Measurements from ENCODE around the gene MTO1.
"Not testable (repeated sequence)": the region's sequence is repeated elsewhere in the genome, so short reads cannot be mapped to it uniquely, and the experiment has no call there.

The MTO1 gene

DNA sequence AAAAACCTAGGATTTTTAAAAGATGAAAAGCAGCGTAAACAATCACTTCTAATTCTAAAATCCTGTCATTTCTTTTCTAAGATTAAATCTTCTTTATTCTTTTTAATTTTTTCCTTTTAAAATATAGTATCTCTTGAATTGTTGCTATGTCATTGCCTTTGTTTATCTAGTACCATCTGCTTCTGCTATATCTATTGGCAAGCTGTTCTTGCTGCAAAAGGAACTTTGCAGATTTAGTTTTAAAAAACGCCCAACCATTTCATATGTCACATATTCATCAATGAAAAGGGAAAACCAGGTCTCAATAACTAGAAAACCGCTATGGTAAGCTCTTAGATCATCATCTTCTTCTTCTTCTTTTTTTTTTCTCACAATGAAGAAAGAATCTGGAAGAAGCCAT lies 70.8 kb downstream of the MTO1 start:
- no peak for DNase-seq

DNA sequence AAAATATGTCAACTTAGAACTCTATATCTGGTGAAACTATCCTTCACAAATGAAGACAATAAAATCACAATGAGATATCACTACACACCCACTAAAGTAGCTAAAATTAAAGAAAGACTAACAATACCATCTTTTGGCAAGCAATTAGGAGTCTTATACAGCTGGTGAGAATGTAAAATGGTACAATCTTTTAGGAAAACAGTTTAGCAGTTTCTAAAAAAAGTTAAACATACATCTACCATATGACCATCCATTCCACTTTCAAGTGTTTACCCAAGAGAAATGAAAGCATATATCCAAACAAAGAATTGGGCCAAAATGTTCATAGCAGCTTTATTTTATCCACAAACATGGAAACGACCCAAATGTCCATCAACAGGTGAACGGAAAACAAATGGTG lies 73.1 kb downstream of the MTO1 start:
- DNase-seq, result no peak

DNA sequence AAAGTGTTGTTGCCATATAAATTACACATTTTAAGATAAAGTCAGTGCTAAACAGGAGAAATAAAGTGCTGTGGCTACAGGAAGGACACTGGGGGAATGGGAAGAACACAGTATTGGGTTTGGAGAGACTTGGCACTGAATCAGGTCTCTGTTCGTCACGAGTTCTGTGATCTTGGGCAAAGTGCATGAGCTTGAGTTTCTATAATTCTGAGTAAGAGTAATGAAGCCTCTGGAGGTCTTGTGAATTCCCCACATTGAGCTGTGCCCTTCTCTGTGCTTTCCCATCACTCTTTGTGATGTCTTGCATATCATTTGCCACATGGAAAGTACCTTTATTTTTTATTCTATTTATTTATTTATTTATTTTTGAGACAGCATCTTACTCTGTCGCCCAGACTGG lies 76.1 kb downstream of the MTO1 start:
- DNase-seq, result no peak

DNA sequence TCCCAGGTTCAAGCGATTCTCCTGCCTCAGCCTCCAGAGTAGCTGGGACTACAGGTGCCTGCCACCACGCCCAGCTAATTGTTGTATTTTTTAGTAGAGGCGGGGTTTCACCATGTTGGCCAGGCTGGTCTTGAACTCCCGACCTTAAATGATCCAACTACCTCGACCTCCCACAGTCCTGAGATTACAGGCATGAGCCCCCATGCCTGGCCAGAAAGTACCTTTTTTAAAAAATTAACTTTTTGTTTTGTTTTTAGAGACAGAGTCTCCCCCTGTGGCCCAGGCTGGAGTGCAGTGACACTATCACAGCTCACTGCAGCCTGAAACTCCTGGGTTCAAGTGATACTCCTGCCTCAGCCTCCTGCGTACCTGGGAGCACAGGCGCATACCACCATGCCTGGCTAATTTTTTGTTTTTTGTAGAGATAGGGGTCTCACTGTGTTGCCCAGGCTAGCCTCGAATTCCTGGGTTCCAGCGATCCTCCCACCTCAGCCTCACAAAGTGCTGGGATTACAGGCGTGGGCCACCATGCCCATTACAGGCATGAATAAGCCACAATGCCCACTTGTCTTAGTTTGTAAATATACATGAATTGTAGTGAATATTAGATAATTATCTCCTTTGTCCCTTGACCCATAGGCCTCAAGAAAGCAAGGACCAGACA lies 76.7 kb downstream of the MTO1 start:
- DNase-seq, result no peak

DNA sequence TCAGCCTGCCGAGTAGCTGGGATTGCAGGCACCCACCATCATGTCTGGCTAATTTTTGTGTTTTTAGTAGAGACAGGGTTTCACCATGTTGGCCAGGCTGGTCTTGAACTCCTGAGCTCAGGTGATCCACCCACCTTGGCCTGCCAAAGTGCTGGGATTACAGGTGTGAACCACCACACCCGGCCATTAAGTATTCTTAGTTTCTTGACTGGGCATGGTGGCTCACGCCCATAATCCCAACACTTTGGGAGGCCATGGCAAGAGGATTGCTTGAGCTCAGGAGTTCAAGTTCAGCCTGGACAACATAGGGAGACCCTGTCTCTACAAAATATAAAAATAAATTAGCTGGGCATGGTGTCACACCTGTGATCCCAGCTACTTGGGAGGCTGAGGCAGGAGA lies 80.9 kb downstream of the MTO1 start:
- DNase-seq, result not testable (repeated sequence)

DNA sequence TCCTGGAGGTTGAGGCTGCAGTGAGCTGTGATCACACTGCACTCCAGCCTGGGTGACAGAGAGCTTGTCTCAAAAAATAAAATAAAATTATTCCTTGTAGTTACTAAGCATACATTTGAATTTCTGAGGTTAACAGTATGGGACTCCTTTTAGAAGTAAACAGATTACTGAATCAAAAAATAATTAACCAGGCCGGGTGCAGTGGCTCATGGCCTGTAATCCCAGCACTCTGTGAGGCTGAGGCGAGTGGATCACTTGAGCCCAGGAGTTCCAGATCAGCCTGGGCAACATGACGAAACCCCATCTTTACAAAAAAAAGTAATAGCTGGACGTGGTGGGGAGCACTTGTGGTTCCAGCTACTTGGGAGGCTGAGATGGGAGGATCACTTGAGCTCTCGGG lies 81.4 kb downstream of the MTO1 start:
- no peak for DNase-seq

DNA sequence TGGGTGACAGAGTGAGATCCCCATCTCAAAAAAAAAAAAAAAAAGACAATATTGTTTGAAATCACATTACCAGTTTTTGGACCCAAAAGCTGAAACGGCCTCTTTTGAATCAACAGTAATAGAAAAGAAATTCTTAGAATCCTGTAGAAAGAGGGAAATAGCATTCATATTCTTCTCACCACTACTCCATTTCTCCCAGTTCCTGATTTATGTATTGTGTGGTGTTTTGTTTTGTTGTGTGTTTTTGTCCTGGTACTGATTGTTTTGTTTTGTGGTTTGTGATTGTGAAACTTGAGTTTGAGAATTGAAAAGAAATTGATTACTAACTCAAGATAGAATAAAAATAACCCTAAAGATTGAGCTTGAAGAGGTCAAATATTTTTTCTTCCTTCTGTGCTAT lies 85.5 kb downstream of the MTO1 start:
- DNase-seq, result no peak

DNA sequence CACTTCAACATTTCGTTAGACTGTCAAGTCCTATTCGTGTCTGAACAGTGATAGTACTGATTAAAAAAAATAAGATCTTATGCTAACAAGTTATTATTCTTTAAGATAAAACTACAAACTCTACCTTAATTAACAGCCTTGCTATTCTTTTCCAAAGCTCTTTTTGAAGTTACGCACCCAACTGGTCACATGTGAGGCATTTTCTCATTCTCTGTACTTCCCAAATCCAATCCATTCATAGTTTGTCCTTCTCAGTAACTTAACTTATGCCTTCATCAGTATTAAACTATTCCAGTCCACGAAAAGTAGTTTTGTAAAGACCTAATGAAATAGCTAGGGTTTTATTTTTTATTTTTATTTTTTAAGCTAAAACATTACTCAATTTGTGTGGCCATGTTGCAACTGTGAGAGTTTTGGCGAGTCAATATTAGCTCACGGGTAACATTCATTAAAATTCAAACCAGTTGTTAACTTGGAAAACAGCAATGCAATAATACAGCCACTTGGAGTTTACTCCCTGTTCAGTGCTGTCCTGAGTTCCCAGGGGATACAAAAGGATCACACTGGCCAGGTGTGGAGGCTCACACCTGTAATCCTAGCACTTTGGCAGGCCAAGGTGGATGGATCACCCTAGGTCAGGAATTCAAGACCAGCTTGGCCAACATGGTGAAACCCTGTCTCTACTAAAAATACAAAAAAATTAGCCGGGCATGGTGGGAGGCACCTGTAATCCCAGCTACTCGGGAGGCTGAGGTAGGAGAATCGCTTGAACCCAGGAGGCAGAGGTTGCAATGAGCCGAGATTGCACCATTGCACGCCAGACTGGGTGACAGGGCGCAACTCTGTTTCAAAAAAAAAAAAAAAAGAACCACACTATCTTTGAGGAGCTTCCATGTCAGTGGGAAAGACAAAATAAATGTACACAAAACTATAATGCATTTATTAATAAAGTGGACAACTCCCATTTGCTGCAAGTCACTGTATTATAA lies 87.2 kb downstream of the MTO1 start:
- DNase-seq, result no peak

DNA sequence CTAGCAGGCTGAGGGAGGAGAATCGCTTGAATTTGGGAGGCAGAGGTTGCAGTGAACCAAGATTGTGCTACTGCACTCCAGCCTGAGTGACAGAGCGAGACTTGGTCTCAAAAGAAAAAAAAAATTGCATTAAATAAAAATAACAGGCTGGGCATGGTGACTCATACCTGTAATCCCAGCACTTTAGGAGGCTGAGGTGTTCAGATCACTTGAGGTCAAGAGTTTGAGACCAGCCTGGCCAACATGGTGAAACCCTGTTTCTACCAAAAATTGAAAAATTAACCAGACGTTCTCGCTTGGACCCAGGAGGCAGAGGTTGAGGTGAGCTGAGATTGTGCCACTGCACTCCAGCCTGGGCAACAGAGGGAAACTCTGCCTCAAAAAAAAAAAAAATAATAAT lies 89.6 kb downstream of the MTO1 start:
- not testable (repeated sequence) for DNase-seq

DNA sequence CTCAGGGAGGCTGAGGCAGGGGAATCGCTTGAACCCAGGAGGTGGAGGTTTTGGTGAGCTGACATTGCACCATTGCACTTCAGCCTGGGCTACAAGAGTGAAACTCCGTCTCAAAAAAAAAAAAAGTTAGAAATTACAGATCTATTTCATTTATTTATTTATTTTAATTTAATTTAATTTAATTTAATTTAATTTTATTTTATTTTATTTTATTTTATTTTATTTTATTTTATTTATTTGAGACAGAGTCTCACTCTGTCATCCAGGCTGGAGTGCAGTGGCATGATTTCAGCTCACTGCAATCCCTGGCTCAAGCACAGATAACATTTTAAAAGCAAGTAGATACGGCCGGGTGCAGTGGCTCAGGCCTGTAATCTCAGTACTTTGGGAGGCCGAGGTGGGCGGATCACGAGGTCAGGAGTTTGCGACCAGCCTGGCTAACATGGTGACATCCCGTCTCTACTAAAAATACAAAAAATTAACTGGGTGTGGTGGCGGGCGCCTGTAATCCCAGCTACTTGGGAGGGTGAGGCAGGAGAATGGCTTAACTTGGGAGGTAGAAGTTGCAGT lies 93.9 kb downstream of the MTO1 start:
- not testable (repeated sequence) for DNase-seq

DNA sequence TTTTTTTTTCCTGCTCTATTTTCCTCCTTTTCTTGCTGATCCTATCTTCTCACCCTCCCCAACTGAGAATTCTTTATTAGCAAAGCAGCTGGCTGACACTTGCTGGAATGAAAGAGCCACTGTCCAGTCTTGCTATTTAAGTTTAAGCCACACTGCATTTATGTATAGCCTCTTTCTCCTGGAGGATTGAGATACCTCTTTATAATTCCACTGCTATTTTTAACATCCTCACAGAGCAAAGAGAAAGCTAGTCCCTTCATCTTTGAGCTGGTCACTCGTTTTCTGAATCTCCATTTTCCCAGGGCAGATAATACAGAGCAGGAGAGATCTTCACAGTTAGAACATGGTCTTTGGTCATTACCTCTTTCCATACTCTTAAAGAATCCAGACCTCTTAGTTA lies 95.3 kb downstream of the MTO1 start:
- DNase-seq, result no peak
